Stimulated activated CD4-positive, alpha-beta T cell treated with anti-CD3 and anti-CD28 coated beads, Interleukin-12 subunit alpha, Interleukin-12 subunit beta, amount 100 ng/mL, for 48 hours (primary cell): ENCODE measurements around the gene IRF6.

ENCODE experiments used
- DNase-seq, 3 donors: peaks; one replicate each; pipeline ENCODE4 v3.0.0-alpha.2; 2020; ENCODE audit warnings: low read depth in 2 of 3, low spot score in 1 of 3

Gene IRF6

DNA sequence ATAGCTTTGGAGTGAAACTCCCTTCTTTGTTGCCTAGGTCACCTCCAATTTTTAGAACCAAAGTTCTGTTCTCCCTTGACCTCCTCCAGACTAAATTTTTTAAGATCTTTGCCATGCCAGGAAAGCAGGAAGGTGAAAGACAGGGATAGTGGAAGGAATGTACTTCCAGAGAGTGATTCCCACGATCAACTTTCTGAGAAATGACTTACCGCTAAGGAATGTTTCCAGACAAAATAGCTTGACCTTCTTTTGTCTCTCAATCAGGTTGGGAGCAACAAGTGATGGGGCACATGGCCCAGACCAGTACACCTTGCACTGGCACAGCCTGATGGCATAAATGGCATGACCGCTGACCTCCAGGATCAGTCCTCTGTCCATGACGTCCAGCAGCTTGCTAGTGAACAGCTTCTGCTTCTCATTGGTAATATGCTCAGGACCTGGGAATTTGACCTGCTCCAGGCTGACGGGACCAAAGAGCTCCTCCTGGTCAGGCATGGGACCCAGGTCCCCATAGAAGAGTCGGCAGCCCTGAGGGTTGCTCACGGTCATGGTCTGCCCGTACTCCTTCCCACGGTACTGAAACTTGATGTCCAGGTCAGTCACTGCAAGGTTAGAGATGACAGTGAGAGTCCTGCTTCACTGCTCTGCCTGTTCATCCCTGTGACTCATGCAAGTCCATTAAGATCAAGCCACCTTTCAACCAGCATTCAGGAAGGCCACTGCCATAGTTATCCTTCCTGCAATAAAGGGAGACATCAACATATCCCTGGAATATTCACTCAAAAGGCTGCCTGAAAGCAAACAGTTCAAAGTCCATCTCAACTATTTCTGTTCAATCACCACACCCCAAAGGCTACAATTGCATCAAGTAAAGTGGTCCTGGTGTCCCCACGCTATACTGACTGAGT, 15.4 kb downstream of the IRF6 start:
- no peak for DNase-seq

DNA sequence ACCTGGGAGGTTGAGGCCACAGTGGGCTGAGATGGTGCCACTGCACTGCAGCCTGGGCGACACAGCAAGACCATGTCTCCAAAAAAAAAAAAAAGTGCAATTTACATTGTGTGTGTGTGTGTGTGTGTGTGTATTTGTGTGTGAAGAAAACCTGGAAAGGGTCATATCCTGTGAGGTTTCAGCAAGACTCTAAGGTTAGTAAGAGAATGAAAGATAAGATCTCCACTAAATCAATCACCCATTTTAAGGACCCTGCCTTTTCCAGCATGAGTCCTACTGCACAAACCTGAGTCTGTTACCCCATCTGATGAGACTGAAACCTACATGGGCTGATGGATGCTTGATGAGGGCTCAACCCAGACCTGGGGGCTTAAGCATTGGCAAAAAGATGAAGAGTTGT, 16.7 kb downstream of the IRF6 start:
- no peak for DNase-seq

DNA sequence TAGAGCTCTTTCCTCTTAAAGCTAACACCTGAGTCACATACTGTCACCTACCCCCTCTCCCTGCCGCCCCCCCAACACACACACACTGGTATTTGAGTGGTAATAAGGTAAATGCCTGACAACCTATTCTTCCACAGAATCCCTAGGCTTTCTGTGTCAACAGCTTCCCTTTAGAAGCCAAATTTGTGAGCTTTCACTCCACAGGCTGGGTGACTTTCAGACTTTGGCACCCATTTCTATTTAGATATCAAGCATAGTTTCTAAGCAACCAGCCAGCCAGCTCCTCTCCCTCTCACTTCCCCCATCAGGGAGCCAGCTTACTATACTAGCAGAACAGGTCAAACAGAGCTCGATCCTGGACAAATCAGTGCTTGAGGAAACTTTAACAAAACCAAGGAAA, 18.4 kb downstream of the IRF6 start:
- no peak for DNase-seq

DNA sequence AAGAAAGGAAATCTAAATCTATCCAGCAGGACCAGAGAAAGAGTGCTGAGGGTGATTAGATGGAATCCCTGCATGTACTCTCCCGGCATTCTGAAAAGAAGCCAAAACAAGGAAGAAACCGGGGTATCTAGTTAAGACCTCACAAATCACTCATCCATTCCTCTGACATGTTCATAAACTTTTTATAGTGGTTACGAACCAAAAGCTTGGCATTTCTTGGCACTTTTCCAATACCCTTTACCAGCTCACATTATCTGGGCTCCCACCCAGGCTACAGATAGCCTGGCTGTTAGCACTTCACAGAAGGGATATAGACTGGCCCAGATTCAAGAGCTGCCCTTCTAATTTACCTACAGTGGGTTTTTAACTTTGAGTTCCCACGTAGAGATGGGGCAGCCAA, 19.8 kb downstream of the IRF6 start:
- no peak for DNase-seq

- DNase-seq: no peak
Observed at GRCh38 chr1:209785592-209785991, 20.4 kb downstream of the IRF6 start.

- DNase-seq: peak; percentile 99
Observed at GRCh38 chr1:209784265-209785169, 21.4 kb downstream of the IRF6 start, which contains the start of gene C1orf74. Gene C1orf74, minus strand, starts transcription at chr1:209784559. Its CDS starts 925 bp downstream, at chr1:209783634.

DNA sequence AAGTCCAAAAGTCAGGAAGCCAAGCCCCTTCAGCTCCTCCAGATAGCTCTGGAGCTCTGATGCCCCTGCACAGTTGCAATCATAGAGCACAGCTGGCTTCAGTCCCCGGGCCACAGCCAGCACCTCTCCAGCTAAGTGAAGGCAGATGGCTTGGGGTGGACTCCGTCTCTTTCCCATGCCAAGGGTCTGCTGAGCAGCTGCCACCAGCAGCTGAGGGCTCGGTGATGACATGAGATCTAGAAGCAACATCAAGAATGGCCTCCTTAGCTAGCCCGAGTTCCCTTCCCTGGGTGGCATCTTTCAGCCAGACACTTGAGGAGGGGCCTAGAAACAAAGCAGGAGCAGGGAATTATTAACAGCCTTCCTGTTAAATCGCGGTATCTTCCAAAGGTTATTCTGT, 22.6 kb downstream of the IRF6 start:
- no peak for DNase-seq

GRCh38 chr1:209780268-209780667, 25.7 kb downstream of the IRF6 start:
- no peak for DNase-seq

GRCh38 chr1:209778102-209778501, 27.8 kb downstream of the IRF6 start:
- DNase-seq: no peak

GRCh38 chr1:209777587-209777986, 28.4 kb downstream of the IRF6 start:
- DNase-seq: no peak

DNA sequence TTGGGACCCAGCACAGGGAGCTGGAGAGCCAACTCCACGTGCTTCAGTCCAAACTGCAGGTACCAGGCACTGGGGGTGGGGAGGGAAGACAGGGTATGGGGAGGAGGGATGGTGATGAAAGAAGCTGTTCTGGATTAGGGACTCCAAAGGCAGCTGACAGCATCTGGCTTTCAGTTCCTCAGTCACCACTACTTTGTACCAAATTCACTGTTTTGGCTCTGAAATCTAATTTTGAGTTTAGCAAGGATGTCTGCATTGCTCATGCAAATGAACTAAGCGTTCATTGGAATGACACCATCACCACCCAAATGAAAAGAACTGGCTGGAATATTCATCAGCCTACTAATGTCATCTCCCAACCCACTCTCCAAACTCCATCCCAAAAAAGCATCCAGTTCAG, 30.3 kb downstream of the IRF6 start:
- no peak for DNase-seq

- no peak for DNase-seq
Observed at GRCh38 chr1:209774592-209774991, 31.4 kb downstream of the IRF6 start.

DNA sequence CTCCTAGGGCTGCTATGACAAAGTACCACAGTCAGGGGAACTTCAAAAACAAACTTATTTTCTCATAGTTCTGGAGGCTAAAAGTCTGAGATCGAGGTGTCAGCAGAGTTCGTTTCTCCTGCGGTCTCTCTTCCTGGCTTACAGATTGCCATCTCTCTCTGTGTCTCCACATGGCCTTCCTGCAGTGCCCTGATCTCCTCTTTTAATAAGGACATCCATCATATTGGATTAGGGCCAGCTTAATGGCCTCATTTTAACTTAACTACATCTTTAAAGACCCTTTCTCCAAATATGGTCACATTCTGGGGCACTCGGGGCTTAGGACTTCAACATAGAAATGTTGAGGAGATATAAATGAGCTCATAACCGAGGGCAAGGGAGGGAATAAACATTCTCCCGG, 33.8 kb downstream of the IRF6 start:
- no peak for DNase-seq

GRCh38 chr1:209770636-209771415, 35.1 kb downstream of the IRF6 start:
- no peak for DNase-seq

DNA sequence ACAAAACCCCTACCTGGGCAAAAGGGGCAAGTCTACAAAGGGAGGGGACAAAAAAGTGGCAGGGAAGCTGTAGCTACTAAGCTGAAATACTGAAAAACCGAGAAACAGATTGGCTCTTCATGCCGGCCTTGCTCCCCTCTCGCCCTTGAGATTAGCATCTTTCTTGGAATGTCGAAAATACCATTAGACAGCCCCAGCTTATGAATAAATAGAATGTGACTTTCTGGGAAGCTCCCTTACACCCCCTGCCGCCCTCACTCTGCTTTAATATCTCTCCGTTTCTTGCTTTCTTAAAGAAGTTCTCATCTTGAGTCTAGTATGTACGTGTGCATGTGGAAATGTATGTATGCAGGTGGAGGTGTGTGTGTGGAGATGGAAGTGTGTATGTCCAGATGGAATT, 36.0 kb downstream of the IRF6 start:
- no peak for DNase-seq

- DNase-seq: peak; percentile 64 to 73 (median 67)
Observed at GRCh38 chr1:209769171-209769904, 36.6 kb downstream of the IRF6 start.

GRCh38 chr1:209768354-209768774, 37.6 kb downstream of the IRF6 start:
- DNase-seq: peak; percentile 74 to 84 (median 75)

- no peak for DNase-seq
Observed at GRCh38 chr1:209767706-209768105, 38.2 kb downstream of the IRF6 start.

DNA sequence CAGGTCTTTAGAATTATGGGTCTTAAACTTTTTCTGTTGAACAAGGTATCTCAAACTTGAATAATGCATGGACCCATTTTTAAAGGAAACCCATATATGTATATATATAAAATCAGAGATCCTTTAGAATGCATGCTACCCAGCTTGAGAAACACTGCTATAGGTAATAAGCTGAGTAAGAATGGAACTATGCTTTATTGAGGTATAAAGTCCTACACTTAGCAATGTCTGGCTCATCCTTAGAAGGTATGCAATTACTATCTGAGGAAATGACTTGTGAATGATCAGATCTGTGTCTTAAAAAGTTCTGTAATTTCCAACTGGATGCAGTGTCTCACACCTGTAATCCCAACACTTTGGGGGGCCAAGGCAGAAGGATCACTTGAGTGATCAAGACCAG, 38.8 kb downstream of the IRF6 start:
- no peak for DNase-seq

GRCh38 chr1:209766051-209766450, 39.9 kb downstream of the IRF6 start:
- no peak for DNase-seq
